DMS79 treated with DMSO at 0.1 percent for 48 hours (cell line): ENCODE data around the gene PLAGL1.

Experiments
- DNase-seq: peaks from one replicate; lab custom pipeline; 2025; lab: John Stamatoyannopoulos, UW

Gene PLAGL1

DNA sequence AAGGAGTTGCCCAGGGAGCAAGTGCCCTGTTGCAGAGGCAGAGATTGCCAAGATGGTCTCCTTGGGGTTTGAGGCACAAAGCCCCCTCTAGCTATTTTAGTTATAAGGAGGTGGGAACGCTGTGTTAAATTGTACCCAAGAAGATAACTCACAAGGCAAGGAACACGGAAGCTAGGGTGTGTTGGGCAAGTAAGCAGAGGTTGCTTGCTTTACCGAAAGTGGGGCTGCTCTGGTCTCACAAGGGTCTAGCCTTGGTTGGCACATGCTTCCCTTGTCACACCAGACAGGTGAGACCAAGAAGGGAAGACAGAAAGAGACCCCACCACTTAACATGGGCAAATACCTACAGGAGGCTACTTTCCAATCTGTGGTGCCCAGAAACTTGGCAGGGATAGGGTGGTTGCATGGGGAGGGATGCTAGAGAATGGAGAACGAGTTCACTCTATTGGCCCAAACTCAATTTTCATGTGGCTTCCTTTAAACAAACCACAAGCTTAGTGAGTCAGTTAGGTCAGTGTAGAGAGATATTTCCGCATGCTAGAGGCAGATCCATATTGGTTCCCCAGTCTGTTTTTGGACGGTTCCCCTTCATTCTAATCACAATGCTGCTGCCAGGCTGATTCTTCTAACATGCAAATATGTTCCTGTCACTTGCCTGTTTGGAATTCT lies 42.4 kb downstream of the PLAGL1 start:
- DNase-seq: no peak

DNA sequence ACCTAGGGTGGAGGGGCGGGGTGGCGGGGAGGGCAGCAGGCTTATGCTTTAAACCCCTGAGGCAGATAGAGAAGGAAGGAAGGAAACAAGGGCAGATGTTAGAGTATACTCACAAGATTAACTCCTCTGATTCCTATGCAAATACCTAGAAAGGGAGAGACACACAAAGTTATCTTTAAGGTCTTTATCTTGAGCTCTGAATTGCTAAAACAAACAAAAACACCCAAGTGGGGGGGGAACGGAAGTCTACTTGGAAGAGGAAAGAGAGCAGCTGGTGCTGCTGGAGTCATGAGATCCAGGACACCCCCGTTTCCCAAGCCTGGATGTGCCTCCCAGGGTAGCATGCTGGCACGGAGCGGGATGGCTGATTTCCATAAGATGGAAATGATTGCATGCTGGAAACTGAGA lies 43.4 kb downstream of the PLAGL1 start:
- no peak for DNase-seq

DNA sequence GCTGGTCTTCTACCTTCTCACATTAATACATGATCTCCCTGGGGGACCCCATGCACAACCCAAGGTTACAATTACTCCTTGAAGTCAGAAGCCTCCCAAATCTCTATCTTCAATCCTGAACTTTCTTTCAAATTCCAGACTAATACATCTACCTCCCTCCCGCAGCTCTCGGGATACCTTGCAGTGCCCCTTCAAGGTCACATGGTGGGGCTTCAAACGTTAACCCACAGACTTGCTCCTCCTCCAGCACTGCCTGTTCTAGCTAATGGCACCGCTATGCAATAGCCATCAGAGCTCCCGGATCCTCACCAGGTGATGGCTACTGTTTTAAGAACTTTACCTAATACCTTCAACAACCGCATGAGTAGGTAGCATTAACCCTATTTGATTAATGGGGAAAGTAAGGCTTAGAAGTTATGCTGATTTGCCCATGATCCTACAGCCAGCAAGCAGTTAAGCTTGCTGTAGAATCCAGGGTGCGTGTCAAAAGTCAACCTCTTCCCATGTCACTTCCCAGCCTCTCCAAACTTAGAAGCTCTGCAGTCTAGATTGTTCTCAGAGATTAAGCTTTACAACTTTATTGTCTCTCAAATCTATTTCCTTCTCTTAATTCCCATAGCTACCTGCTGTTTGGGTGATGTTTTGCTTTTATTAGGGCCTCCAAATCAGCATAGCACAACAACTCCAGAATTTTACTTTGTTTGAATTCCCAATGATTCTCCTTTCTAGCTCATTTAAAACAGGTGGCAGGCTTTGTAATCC lies 44.7 kb downstream of the PLAGL1 start:
- DNase-seq: no peak

DNA sequence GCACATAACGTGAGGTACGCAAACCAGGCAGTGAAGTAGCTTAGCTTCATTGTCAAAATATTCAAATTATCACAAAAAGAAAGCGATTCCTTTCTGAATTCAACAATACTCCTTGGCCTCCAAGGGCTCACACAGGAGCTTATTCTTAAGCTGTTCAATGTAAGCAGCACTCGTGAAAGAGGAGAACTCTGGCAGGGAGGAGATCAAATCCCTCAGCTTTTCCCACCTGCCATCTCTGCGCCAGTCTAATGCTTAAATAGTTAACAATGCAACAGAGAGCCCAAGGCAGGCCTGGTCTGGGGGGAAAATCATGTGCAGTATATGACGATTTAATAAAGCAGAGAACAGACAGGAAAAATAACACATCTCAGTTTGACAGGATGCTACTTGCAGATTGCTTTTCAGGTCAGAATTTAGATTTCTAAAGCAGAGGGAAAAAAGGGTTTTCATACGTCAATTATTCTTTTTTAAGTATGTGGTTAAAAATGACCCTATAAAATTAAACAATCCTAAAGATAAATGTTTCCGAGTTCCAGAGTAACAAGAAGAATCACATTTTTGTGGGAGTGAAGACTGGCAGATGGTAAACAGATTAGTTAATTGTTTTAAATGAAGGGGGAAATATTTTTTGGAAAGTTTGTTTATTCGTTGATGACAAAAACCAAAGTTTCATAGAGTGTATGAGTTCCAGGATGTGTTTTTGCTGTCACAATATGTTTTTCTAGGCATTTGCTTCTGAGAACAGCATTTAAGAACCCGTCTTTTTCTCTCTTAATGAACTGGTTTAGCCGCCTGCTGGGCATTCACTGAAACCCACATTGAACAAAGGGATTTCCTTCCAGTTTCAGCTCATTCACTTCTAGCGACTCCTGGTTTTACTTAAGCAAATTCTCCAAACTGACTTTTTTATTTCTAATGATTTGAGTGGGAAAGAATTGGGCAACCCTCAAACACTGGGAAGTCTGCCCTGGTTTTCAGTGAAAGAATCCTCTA lies 45.9 kb downstream of the PLAGL1 start:
- no peak for DNase-seq

GRCh38 chr6:143961066-143961465 lies 47.0 kb downstream of the PLAGL1 start:
- DNase-seq: no peak

DNA sequence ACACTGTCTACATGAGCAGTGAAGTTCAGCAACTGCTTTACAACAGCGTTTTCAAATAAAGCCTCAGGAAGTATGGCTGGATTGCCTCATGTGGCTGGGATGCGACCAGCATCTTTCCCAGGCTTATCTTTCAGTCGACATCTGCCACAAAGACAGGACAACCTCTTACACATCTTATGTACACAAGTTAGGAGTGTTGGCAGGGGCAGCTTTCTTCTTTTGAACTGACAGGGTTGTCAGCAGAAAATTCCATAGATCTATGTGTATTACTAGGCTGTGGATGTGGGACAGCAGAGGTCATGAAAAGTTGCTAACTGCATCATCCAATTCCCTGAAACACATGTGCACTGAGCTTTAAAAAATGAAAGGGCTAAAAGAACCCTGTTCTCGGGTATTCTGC lies 48.1 kb downstream of the PLAGL1 start:
- DNase-seq: no peak

- DNase-seq: no peak
Observed at GRCh38 chr6:143958839-143959399, 49.1 kb downstream of the PLAGL1 start.

GRCh38 chr6:143957679-143958274 lies 50.3 kb downstream of the PLAGL1 start:
- DNase-seq: no peak

GRCh38 chr6:143955971-143956370 lies 52.1 kb downstream of the PLAGL1 start:
- DNase-seq: no peak

GRCh38 chr6:143953922-143954321 lies 54.1 kb downstream of the PLAGL1 start:
- DNase-seq: no peak

DNA sequence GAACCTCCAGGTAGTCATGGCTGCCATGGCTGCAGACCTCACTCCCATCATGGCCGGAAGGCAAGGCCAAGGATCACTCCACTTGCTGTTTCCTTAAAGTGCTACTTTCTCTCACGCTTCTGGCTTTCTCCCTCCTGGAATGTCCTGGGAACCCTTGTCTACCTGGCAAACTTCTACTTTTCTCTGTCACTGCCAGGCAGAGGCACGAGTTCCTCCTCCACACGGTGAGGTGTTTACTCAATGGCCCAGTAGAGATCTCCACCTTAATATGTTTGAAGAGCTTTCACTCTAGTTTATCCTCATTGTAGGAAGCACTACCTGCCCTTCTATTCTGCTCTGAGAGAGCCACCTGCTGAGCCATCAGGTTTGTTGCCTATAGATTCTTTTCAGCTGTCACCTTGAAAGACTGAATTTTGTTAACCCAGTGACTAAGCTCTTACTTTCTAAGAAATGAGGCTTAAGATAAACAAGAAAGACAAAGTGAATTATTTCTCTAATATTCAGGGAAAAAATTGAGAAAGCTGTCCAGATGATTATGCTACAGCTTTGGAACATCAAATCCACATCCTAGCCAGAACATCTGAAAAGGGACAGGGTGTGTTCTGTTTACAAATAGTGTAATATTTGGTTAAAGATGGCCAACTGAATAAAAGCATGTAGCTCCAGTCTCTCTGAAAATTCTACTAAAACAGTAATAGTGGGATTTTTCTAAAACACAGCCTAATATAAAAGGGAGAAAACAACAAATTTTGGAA lies 54.9 kb downstream of the PLAGL1 start:
- DNase-seq: no peak

- no peak for DNase-seq
Observed at GRCh38 chr6:143952060-143952778, 55.8 kb downstream of the PLAGL1 start.

GRCh38 chr6:143950875-143951274 lies 57.2 kb downstream of the PLAGL1 start:
- no peak for DNase-seq

- no peak for DNase-seq
Observed at GRCh38 chr6:143949962-143950361, 58.1 kb downstream of the PLAGL1 start.

DNA sequence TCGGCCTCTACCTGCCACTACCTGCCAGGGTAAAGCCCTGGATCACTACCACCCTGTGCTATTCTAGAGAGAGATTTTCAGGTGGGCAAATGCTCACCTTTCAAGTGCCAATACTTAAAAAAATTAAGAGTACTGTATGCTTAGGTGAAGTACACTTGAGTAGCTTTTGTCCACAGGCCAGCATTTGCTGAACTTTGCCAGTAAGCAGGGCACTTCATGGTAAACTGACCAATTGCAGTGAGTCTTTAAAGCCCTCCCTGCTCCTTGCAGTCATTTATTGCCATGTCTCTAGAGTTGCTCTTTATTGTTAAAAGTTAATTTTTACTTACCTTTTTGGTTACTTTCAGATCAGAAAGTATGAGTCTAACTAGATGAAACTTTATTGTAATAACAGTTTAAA lies 58.5 kb downstream of the PLAGL1 start:
- no peak for DNase-seq

DNA sequence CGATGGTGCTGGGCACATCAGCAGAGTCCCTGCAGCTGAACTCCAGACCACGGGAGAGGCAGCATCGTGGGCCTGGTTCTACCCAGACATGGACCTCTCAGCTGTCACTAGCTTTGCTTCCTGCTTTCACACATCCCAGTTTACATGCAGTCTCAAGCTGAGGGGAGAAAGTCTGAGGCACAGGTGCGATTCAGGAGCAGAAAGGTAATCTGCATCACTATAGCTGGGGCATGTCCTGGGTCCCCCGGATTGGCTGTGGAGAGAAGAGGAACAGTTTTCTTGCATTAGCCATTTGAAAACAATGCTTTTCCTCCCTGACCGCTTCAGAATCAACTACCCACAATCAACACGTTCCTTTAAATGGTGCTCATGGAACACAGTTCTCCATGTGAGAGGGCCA lies 59.9 kb downstream of the PLAGL1 start:
- no peak for DNase-seq

DNA sequence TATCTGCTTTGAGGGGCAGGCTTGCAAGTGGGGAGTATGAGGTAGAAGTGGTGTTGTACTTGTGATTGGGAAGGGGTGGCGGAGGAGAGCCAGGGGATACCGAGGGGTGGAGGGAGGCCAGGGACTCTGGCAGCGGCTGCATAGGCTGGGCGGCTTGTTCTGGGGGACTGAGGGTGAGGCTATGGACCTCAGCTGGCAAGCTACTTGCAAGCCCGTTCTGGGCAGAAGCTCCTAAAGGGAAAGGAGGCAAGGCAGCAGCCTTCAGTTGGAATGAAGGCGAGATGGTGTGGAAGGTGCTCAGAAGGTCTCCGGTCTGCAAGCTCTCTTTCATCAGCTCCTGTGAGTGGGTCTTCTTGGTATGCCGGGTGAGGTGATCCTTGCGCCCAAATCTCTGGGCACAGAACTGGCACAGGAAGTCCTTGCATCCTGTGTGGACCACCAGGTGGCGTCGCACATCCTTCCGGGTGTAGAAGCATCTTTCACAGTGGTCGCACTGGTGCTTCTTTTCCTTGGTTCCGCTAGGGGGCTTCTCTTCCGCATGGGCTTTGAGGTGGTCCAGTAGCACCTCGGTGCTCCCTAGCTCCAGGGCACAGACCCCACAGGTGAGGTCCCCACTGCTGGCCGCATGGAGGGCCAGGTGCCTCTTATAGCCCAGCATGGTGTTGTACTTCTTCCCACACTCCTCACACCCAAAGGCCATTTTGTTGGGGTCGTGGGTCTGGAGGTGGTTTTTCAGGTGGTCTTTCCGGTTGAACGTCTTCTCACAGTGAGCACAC lies 66.0 kb downstream of the PLAGL1 start:
- no peak for DNase-seq

DNA sequence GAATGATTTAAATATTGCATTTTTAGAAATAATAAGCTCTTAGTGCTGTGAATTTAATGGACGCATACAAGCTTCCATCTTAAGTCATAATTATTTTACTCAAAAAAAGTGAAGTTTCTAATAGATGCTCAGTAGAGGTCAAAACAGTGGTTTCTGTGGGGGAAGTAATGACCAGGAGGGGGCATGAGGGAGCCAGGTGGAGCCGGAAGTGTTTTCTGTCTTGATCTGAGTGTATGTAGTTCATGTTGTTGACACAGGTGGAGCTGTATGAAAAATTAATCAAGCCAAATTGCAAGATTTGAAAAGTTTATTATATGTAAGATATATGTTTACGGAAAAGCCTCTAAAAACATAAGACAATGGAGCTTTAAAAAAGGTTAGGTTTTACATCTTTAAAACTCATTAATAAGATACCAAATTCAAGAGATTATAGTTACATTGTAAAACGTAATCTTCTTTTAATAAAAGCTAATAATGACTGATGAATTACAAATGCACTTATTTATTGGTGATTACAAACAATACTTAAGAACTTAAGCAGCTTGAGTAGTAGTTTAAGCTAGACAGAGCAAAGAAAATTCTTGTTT lies 68.0 kb downstream of the PLAGL1 start:
- peak; percentile 11 for DNase-seq

GRCh38 chr6:143939364-143939763 lies 68.7 kb downstream of the PLAGL1 start:
- DNase-seq: no peak
